AG04449 (cell line): ENCODE results near the gene DDX24.

Source experiments
- CTCF ChIA-PET: fragments of 350-600 bp; formaldehyde crosslinking; extraction: SDS; loops from one replicate; lab custom pipeline; 2021; ENCODE audit warnings: antibody characterized with exemption; lab: Yijun Ruan, JAX
- POLR2A ChIA-PET: fragments of 400-600, 350-600 bp; formaldehyde crosslinking; extraction: SDS; loops from one replicate; lab custom pipeline; 2020; ENCODE audit warnings: antibody characterized with exemption, inconsistent platforms; lab: Yijun Ruan, JAX
- DNase-seq: peaks from one replicate; pipeline ENCODE4 v3.0.0-alpha.2; 2010; ENCODE audit warnings: low read depth, low spot score
- H3K4me3 ChIP-seq: 2 replicates; pipeline ENCODE4 v1.5.1; 2011; ENCODE audit warnings: low read depth, mild to moderate bottlenecking, control low read depth, low read length
- TF ChIP-seq, protein P1 (sequence below): IDR thresholded peaks from one replicate; pipeline ENCODE4 v1.5.1; 2011; ENCODE audit warnings: mild to moderate bottlenecking, moderate library complexity, low read length, control low read depth, inconsistent platforms; ENCODE audit not compliant: insufficient read depth; ENCODE audit errors: missing control alignments

The DDX24 gene

DNA sequence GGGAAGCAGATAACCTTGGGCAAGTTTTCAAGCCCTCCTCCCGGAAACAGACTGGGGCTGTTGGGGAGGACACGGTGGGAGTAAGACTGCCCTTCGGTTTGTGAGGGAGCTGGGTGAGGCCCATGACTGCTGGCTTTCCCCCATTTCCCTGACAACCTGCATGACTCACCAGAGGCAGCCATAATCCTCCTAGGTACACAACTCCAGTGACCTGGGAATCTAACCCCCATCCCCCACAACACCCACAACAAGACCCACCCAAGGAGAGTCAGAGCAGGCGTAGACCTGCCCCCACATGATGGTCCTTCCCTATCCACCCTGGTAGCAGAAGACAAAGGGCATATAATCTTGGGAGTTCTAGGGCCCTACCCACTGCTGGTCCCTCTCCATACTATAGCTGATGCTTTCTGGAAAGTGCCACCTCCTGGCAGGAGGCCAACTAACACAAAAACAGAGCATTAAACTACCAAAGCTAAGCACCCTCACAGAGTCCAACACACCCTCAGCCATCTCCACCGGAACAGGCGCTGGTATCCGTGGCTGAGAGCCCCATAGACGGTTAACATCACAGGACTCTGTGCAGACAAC is 14.8 kb downstream of the DDX24 start:
- DNase-seq: no peak
- H3K4me3 ChIP-seq: no peak overlapping the region
- CTCF ChIA-PET: interaction anchor here (1.0 to 13.7 kb wide), 7 partner anchors 9 to 75 kb away, joined by 3 to 82 read pairs (median 6); partner anchors contain the start of genes DDX24, IFI27L1 and IFI27L2
- POLR2A ChIA-PET: interaction anchor here (2.3 kb wide), 1 partner anchor 15 kb away, joined by 6 read pairs; the partner anchor contains the start of genes DDX24 and IFI27L1
- TF ChIP-seq, protein P1, sequence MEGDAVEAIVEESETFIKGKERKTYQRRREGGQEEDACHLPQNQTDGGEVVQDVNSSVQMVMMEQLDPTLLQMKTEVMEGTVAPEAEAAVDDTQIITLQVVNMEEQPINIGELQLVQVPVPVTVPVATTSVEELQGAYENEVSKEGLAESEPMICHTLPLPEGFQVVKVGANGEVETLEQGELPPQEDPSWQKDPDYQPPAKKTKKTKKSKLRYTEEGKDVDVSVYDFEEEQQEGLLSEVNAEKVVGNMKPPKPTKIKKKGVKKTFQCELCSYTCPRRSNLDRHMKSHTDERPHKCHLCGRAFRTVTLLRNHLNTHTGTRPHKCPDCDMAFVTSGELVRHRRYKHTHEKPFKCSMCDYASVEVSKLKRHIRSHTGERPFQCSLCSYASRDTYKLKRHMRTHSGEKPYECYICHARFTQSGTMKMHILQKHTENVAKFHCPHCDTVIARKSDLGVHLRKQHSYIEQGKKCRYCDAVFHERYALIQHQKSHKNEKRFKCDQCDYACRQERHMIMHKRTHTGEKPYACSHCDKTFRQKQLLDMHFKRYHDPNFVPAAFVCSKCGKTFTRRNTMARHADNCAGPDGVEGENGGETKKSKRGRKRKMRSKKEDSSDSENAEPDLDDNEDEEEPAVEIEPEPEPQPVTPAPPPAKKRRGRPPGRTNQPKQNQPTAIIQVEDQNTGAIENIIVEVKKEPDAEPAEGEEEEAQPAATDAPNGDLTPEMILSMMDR: no peak

DNA sequence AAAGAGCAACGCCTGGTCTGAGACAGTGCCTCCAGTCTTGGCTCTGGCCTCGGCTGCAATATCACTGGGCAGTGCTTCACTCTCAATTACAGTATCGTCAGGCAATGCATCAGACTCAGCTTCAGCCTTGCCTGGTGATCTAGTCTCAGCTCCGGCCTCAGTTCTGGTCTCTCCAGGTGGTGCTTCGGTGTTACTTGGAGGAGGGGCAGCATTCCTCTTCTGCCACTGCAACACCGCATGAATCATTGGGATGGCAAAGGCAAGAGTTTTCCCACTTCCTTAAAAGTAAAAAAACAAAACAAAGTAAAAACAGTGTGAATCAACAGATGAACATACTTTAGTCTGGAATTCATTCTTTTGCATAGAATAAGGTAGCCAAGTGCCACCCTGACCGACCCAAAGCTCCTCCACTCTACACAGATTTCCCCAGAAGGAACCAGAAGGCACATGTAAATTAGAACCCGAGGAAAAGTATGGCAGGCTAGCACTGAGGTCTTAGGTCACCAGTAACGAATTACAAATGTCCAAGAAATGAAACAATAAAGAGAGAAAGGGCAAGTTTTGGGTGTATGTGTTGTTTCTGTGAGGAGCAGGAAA is 18.6 kb downstream of the DDX24 start:
- DNase-seq: peak; percentile 34
- TF ChIP-seq, protein P1: no peak
- CTCF ChIA-PET: interaction anchor here (1.0 to 13.7 kb wide), 5 partner anchors 10 to 76 kb away, joined by 3 to 82 read pairs (median 42); partner anchors contain the start of gene IFI27L2
- no peak overlapping the region for H3K4me3 ChIP-seq
- POLR2A ChIA-PET: interaction anchor here (0.6 kb wide), 1 partner anchor 97 kb away, joined by 3 read pairs; no protein-coding TSS in a partner anchor

DNA sequence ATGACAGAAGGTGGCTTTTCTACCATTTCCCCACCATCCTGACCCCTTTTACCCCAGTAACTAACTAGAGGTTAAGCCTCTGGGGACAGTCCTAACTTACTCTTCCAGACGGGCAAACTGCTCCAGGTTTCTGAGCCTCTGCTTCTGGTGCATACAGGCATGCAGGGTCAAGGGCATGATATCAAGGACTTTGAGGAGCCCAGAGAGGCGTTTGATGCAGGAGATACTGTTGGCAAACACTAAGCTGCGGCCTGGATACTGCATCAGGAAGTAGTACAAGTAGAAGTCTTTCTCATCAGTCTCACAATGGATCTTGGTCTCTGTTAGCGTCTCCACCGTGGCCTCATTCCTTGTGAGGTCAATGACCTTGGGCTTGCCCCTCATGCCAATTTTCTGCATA is 21.0 kb downstream of the DDX24 start:
- TF ChIP-seq, protein P1: no peak
- no peak overlapping the region for H3K4me3 ChIP-seq
- ChIA-PET CTCF (interaction anchor here (6.6 to 13.7 kb wide), 3 partner anchors 7 to 71 kb away, joined by 42 to 82 read pairs (median 45); partner anchors contain the start of gene IFI27L2), POLR2A (no interaction called here)
- DNase-seq: no peak

DNA sequence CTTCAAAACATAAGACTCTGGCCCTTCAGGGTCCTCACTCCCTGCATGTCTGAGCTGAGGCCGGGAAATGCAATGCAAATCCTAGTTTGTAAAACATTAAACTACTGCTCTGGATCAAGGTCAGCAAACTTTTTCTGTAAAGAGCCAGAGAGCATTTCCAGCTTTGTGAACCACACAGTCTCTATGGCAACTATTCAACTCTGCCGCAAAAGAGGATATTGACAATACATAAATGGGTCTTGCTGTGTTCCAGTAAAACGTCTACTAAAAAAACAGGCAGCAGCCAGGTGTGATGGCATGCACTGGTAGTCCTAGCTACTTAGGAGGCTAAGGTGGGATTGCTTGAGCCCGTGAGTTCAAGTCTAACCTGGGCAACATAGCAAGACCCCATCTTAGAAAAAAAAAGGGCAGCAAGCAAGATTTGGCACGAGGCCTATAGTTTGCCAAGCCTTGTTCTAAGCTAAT is 22.3 kb downstream of the DDX24 start:
- ChIA-PET POLR2A (interaction anchor here (0.7 kb wide), 2 partner anchors 69 to 78 kb away, joined by 3 read pairs; no protein-coding TSS in a partner anchor), CTCF (interaction anchor here (0.8 to 13.7 kb wide), 8 partner anchors 11 to 121 kb away, joined by 3 to 82 read pairs (median 11); partner anchors contain the start of gene IFI27L2)
- DNase-seq: no peak
- no peak overlapping the region for H3K4me3 ChIP-seq
- TF ChIP-seq, protein P1: no peak

DNA sequence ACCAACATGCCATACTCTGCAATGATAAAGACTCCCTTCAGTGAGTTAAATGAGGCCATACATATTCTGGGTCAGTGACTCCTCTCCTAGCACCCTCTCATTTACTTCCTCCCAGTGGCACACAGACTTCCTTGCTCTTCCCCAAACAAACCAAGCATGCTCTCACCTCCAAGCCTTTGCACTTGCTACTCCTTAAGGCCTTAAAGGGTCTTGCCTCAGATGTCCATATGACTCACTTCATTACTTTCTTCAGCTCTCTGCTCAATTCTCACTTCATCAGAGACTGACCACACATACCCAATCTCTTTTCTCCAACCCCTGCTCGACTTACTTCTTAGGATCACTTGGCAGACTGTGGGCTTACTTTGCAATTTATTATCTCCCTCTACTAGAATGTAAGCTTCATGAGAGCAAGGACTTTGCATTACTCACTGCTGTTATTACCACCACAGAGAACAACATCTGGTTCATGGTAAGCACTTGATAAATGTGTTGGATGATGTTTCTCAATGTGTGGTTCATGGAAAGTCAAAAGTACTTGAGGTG is 22.8 kb downstream of the DDX24 start:
- TF ChIP-seq, protein P1: no peak
- no peak overlapping the region for H3K4me3 ChIP-seq
- POLR2A ChIA-PET: interaction anchor here (0.7 kb wide), 1 partner anchor 69 kb away, joined by 3 read pairs; no protein-coding TSS in a partner anchor
- no peak for DNase-seq
- CTCF ChIA-PET: interaction anchor here (0.8 to 13.7 kb wide), 11 partner anchors 8 to 122 kb away, joined by 3 to 82 read pairs (median 5); partner anchors contain the start of gene IFI27L2
